ENCODE results near the gene BACH2. TPM values are rescaled to one million over a fixed set of nuclear protein-coding genes. Genes with fewer than 3 reads are reported as not detected.

Gene BACH2
- total and polyA plus RNA-seq, 2 of the 8 experiments (the other 6 are each of a cell fraction or from before 2014, with no cell fraction given), result 1.9 to 5.9 TPM

DNA sequence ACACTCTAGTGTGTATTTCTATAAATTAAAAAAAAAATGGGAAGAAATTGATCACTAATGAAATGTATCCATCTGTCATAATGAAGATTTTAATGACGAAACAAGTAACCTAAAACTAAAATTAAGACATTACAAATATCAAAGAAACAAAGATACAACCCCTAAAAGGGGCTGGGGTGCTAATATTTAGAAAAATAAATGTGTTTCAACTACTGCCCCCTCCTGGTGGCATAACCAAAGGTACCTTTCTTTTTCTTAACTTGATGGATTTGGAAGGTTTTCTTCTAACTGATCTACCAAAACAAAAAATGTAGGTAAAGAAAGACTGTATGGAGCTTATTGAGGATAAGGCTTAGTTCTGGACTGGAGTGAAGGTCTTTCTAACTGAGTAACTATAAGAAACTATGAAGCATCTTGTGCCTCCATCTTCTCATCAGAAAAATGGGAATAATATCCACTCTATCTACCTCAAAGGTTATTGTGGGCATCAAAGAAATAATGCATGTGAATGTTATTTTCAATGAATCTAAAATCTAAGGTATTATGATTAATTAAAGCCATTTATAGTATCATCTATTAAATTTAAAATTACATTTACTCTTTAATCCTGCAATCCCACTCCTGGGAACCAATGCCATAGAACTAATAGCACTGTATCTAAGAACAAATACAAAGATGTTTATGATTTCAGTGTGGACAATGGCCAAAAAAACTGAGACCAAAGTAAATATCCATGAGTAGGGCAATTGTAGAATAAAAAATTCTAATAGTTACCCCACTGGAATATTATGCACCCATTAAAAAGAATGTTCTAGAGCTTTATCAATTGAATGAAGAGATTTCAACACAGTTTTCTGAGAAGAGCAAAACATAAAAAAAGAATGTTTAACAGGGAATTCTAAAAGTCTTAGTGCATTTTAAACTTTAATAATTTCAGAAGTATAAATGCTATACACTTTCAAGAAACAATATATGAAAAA is 117.2 kb downstream of the BACH2 start:
- Histone ChIP-seq H3K4me2 (ENCODE audit: insufficient read depth in 1 of 2, low read depth in 2 of 2, low read length in 2 of 2) (no peak overlapping the region), H2BK15ac (ENCODE audit: low read length) (no peak overlapping the region), H2BK20ac (ENCODE audit: low read length) (no peak overlapping the region), H3K4me1 (replicated peaks in 1 of 4; ENCODE audit: control insufficient read depth in 3 of 4, insufficient read depth in 4 of 4, low read length in 3 of 4) (no peaks in the 10 kb centered on the region), H3K27me3 (replicated peaks in 1 of 4; ENCODE audit: control insufficient read depth in 3 of 4, extremely low read depth in 1 of 4, insufficient read depth in 3 of 4, low read length in 3 of 4) (no peaks in the 10 kb centered on the region; a peak in 1 of 7 replicates), H3K18ac (ENCODE audit: extremely low read depth, low read length) (no peak overlapping the region), H4K8ac (ENCODE audit: extremely low read depth, insufficient read depth, low read length) (no peak overlapping the region), H3K27ac (ENCODE audit: low read depth, low read length) (no peak overlapping the region), H3K4me3 (ENCODE audit: extremely low read depth in 1 of 4, insufficient read depth in 2 of 4, low read depth in 3 of 4, low read length in 4 of 4) (no peak overlapping the region), H3K23me2 (ENCODE audit: low read depth, low read length) (no peaks in the 10 kb centered on the region), H4K20me1 (replicated peaks in 1 of 2; ENCODE audit: control insufficient read depth in 1 of 2, insufficient read depth in 2 of 2, low read length in 2 of 2) (no peaks in the 10 kb centered on the region), H4K91ac (replicated peaks; ENCODE audit: insufficient read length, low read length) (no peak overlapping the region), H2BK5ac (ENCODE audit: low read depth, low read length) (no peak overlapping the region), H3K23ac (ENCODE audit: insufficient read length) (no peak overlapping the region), H3K36me3 (ENCODE audit: control insufficient read depth in 2 of 4, insufficient read depth in 4 of 4, low read length in 3 of 4) (no peaks in the 10 kb centered on the region), H2BK12ac (ENCODE audit: low read depth, low read length) (no peak overlapping the region), H3K14ac (ENCODE audit: insufficient read length) (no peak overlapping the region), H3K79me2 (ENCODE audit: control insufficient read depth in 1 of 2, insufficient read depth in 2 of 2, low read length in 2 of 2) (no peaks in the 10 kb centered on the region), H2AFZ (ENCODE audit: low read length) (no peak overlapping the region), H3K79me1 (ENCODE audit: low read depth, low read length) (no peaks in the 10 kb centered on the region), H3K4ac (replicated peaks; ENCODE audit: insufficient read length, low read depth, low read length) (no peak overlapping the region), H3K9me3 (ENCODE audit: insufficient read depth in 2 of 2, low read depth in 1 of 2, low read length in 1 of 2) (peaks cover 0 to 3% of the 10 kb centered on the region in 2 experiments; a peak in 1 of 4 replicates), H4K5ac (ENCODE audit: insufficient read length, low read depth, low read length) (no peak overlapping the region), H2AK5ac (ENCODE audit: low read depth, low read length) (no peak overlapping the region), H3K56ac (replicated peaks; ENCODE audit: insufficient read length, low read depth, low read length) (no peak overlapping the region), H2BK120ac (replicated peaks; ENCODE audit: low read depth, low read length) (no peak overlapping the region), H3K9ac (replicated peaks in 1 of 4; ENCODE audit: extremely low read depth in 1 of 4, low read depth in 3 of 4, low read length in 3 of 4) (no peak overlapping the region)
- no peak for FAIRE-seq
- TF ChIP-seq SP4 (IDR thresholded peaks at IDR 0.05; ENCODE audit: low read length) (no peak), RAD21 (IDR thresholded peaks at IDR 0.05 in 1 of 2, conservative IDR thresholded peaks at IDR 0.05 in 1 of 2; ENCODE audit: low read depth in 2 of 2, low read length in 2 of 2) (peak; percentile 28 to 37; a peak in 3 of 4 replicates), RNF2 (IDR thresholded peaks at IDR 0.05; ENCODE audit: borderline replicate concordance, low read depth, low read length, missing control alignments, poor library complexity, severe bottlenecking) (no peak)
- TF ChIP-seq, protein P1, sequence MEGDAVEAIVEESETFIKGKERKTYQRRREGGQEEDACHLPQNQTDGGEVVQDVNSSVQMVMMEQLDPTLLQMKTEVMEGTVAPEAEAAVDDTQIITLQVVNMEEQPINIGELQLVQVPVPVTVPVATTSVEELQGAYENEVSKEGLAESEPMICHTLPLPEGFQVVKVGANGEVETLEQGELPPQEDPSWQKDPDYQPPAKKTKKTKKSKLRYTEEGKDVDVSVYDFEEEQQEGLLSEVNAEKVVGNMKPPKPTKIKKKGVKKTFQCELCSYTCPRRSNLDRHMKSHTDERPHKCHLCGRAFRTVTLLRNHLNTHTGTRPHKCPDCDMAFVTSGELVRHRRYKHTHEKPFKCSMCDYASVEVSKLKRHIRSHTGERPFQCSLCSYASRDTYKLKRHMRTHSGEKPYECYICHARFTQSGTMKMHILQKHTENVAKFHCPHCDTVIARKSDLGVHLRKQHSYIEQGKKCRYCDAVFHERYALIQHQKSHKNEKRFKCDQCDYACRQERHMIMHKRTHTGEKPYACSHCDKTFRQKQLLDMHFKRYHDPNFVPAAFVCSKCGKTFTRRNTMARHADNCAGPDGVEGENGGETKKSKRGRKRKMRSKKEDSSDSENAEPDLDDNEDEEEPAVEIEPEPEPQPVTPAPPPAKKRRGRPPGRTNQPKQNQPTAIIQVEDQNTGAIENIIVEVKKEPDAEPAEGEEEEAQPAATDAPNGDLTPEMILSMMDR (IDR thresholded peaks at IDR 0.05; ENCODE audit: control extremely low read depth in 1 of 3, insufficient read depth in 1 of 3, low read depth in 1 of 3, low read length in 3 of 3), result peak in 2 of 3 experiments; percentile 21 to 44; a peak in 2 of 4 replicates
- CTCF ChIA-PET (ENCODE audit: partially characterized antibody), result interaction anchor here (0.6 to 2.9 kb wide), 20 partner anchors 15 to 327 kb away, joined by 3 to 18 read pairs (median 3); no protein-coding TSS in a partner anchor
- WGBS, 2 experiments (ENCODE audit: extremely low coverage in 1 of 2, insufficient coverage in 1 of 2, insufficient read length in 1 of 2, insufficient replicate concordance in 2 of 2, low coverage in 1 of 2, low lambda C conversion rate in 2 of 2, missing lambda C conversion rate in 1 of 2), result 70% methylated on average over 1 of the region's 1 CpG; no CpG with 5 or more reads in 1 of the 2 experiments
- DNase-seq (ENCODE audit: low read depth in 1 of 2, low spot score in 2 of 2), result no peak
- POLR2A ChIA-PET (ENCODE audit: partially characterized antibody), result interaction anchor here (0.9 kb wide), 1 partner anchor 151 kb away, joined by 3 read pairs; no protein-coding TSS in a partner anchor
